GM18519 (cell line): Measurements from ENCODE around the gene BBS2.

Experiments used
- ATAC-seq: cut with Tn5 transposase; IDR thresholded peaks from one replicate; pipeline ENCODE4 v1.9.1; 2021; ENCODE audit warnings: mild to moderate bottlenecking, moderate library complexity; ENCODE audit not compliant: unreplicated experiment, low FRiP score

BBS2 gene

GRCh38 chr16:56519459-56520250 is at the start of gene BBS2:
Gene BBS2 (minus strand): TSS chr16:56520024. CDS start chr16:56519862, 162 bp downstream.
- peak; percentile 70 for ATAC-seq

DNA sequence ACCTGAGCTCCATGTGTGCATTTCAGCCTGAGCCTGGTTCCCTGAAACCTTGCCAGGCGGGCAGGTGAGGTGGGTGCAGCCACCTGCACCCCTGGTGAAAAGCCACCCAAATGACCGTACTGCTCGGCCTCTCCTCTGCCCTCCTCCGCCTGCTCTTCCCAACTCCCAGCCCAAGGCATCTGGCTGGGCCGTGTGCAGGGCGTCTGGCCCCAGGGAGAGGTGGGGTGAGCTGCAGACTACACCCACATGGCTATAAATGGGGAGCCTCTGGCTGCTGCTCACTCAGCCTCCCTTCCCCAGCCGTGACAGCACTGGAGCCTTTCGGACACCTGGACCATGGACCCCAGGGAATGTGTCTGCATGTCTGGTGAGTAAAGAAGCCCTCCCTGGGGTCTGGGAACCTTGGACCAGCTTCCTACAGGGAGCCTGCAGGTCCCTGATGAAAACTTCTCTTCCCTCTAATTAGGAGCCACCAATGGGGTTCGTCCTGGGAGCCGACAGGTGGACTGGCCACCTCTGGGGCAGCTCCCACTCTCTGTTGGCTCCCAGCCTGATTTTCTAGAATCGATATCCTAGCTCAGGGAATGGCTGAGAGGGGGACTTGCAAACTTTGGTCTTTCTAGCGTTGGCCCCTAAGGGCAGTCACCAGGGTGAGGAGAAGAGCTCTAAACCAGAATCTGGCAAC is 45.1 kb upstream of the BBS2 start, which contains the start of gene MT4:
TSS of gene MT4 (plus strand) at position 281 of the 685 bp plus-strand sequence. CDS start at position 337, 56 bp downstream.
- no peak for ATAC-seq

DNA sequence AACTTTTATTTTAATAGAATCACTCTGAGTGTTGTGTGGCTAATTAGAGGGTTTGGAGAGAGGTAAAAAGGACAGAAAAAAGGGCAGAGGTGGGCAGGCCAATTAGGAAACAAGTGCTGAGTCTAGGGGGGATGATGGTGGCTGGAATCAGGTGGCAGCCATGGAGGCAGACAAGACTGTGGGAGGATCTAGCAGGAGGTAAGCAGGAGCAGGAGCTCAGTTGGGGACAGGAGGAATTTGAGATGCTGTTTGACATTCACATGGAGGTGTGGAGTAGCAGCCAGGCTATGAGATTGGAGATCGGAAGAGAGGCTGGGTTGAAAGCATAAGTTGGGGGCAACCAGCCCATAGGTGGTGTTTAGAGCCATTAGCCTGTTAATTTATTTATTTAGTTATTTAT is 41.3 kb upstream of the BBS2 start:
- no peak for ATAC-seq

DNA sequence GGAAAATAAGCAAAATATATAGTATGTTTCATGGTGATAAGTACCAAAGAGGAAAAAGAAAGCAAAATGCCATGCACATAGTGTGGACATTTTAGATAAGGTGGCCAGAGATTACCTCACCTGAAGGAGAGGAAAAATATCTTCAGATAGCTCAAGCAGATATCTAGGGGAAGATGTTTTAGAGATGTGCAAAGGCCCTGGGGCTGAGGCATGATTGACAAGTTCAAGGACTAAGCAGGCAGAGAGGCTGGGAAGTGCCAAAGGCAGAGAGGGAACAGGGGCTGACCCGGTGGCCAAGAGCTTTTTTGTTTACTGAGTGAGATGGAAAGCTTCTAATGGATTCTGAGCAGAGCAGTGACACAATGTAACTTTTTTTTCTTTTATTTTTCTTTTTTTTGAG is 40.6 kb upstream of the BBS2 start:
- no peak for ATAC-seq

GRCh38 chr16:56559109-56559508 is 39.3 kb upstream of the BBS2 start:
- no peak for ATAC-seq

DNA sequence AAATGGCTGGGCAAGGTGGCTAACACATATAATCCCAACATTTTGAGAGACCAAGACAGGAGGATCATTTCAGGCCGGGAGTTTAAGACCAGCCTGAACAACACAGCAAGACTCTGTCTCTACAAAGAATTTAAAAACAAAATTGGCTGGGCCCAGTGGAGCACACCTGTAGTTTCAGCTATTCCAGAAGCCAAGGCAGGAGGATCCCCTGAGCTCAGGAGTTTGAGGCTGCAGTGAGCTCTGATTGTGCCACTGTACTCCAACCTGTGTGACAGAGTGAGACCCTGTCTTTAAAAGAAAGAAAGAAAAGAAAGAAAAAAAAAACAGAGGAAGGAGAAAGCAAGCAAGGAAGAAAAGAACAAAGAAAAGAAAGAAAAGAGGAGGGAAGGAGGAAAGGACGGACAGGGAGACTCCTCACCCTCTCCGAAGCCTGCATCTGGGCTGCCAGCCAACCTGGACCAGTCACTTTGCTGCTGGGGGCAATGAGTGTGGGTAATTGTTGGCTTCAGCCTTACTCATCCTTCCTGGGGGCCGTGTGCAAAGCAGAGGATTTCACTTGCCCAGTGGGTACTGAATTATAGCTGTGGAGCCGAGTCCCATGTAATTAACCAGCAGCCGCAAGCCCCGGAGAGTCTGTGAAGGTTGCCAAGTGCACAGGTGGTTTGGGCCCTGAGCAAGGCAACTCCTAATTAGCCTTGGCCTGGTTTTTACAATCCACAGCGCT is 38.4 kb upstream of the BBS2 start:
- ATAC-seq = no peak

DNA sequence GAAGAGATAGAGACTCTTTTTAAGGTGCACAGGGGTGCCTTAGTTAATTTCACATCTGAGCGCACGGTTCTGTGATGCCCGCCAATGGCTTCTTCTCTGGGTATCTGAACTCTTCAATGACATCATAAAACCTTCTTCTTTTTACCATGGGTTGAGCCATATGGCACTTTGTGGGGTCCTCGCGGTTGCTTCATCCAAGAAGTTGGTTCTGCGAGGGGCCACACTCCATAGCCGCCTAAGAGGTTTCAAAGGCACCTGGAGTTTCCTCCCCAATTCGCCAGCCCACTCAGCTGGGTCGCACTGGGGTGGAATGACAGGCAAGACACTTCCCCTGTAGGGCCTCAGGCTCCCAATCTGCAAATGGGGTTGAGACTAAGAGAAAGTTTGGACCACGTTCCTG is 34.6 kb upstream of the BBS2 start:
- ATAC-seq = no peak

- no peak for ATAC-seq
Observed at GRCh38 chr16:56551796-56552738, 32.2 kb upstream of the BBS2 start.

DNA sequence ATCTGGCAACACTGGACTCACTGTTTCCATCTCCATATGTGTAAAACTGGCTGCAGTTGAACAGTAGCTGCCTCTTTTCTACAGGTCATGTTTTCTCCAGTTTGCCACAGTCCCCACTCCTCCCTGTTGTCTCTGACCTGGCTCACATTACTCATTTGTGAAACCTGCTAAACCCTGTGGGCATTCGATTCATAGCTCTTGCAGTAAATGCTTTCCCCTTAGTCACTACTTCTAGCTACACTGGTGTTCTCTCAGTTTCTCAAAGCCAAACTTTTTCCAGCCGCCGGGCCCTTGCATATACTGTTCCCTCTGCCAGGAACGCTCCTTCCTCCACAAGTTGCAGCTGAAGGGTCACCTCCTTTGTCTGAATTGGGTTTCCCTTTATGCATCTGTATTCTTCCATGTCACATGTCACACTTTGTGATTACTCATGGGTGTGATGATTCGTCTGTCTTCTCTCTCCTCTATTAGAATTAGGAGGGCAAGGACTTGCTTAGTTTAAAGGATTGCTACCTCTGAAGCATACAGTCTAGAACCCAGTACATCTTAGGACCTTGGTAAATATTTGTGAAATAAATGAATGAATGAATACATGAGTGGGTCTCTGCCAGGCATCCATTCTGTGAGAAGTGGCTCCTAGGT is 30.0 kb upstream of the BBS2 start:
- ATAC-seq = no peak

GRCh38 chr16:56549161-56549560 is 29.3 kb upstream of the BBS2 start:
- ATAC-seq = no peak

- ATAC-seq = no peak
Observed at GRCh38 chr16:56547949-56548567, 28.2 kb upstream of the BBS2 start.

GRCh38 chr16:56547120-56547948 is 27.5 kb upstream of the BBS2 start:
- no peak for ATAC-seq

GRCh38 chr16:56542039-56542438 is 22.2 kb upstream of the BBS2 start:
- no peak for ATAC-seq

DNA sequence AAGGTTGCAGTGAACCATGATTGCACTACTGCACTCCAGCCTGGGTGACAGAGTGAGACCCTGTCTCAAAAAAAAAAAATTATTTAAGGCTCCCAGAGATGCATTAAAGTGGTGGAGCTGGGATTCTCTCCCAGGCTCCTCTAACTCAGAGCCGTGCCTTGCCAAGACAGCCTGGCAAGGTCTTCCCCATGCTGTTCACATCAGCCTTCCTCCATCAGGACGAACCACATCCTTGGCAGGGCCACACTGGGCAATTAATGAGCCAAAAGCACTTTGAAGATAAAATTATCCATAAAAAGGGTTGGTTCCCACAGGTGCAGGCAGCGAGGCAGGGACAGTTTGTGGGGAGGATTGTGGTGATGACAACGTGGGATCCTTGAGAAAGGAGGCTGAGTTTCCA is 19.8 kb upstream of the BBS2 start:
- no peak for ATAC-seq

GRCh38 chr16:56538331-56538730 is 18.5 kb upstream of the BBS2 start:
- ATAC-seq = no peak

DNA sequence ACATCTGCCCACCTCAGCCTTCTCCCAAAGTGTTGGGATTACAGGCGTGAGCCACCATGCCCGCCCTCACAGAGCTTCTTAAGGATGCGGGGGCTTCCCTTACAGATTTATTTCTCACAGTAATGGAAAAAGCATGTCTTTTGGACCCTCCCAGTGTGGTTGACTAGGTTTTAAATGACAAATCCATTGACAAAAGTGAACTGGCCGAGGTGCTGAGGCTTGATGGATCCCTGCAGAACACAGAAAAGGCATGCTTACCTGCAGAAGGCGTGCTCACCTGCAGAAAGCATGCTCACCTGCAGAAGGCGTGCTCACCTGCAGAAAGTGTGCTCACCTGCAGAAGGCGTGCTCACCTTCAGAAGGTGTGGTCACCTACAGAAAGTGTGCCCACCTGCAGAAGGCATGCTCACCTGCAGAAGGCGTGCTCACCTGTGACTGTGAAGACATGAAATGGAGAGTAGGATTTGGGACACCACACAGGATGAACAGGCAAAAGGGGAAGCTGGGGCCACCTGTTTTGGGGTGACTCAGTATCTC is 15.1 kb upstream of the BBS2 start:
- ATAC-seq = no peak

GRCh38 chr16:56532714-56533113 is 12.9 kb upstream of the BBS2 start:
- ATAC-seq = no peak

GRCh38 chr16:56530872-56531271 is 11.0 kb upstream of the BBS2 start:
- no peak for ATAC-seq
